ENCODE measurements around the gene USP17L27. TPM values are rescaled to one million over a fixed set of nuclear protein-coding genes. Genes with fewer than 3 reads are reported as not detected.

Gene USP17L27
- polyA plus RNA-seq, 1 of the 3 experiments (the other 2 are of a cell fraction): not detected

Other genes with a start within 250 kb of the USP17L27 start
- not detected in 2 replicates for gene FAM90A26, start 173.7 kb upstream of the USP17L27 start, polyA plus RNA-seq (2012; rRNA removed)
- not detected in 2 replicates for gene USP17L10, start 133.5 kb upstream of the USP17L27 start, polyA plus RNA-seq (2012; rRNA removed)
- gene USP17L11, start 128.7 kb upstream of the USP17L27 start, polyA plus RNA-seq (2012; rRNA removed): not detected in 2 replicates
- gene USP17L12, start 124.0 kb upstream of the USP17L27 start, polyA plus RNA-seq (2012; rRNA removed): not detected in 2 replicates
- gene USP17L13, start 119.3 kb upstream of the USP17L27 start, polyA plus RNA-seq (2012; rRNA removed): not detected in 2 replicates
- not detected in 2 replicates for gene USP17L15, start 109.8 kb upstream of the USP17L27 start, polyA plus RNA-seq (2012; rRNA removed)
- gene USP17L17, start 100.3 kb upstream of the USP17L27 start, polyA plus RNA-seq (2012; rRNA removed): not detected in 2 replicates
- gene USP17L18, start 95.5 kb upstream of the USP17L27 start, polyA plus RNA-seq (2012; rRNA removed): not detected in 2 replicates
- gene USP17L19, start 90.8 kb upstream of the USP17L27 start, polyA plus RNA-seq (2012; rRNA removed): not detected in 2 replicates
- gene USP17L20, start 86.0 kb upstream of the USP17L27 start, polyA plus RNA-seq (2012; rRNA removed): not detected in 2 replicates
- gene USP17L21, start 81.3 kb upstream of the USP17L27 start, polyA plus RNA-seq (2012; rRNA removed): not detected in 2 replicates
- not detected in 2 replicates for gene USP17L22, start 76.5 kb upstream of the USP17L27 start, polyA plus RNA-seq (2012; rRNA removed)
- not detected in 2 replicates for gene USP17L24, start 19.0 kb upstream of the USP17L27 start, polyA plus RNA-seq (2012; rRNA removed)
- gene USP17L25, start 14.2 kb upstream of the USP17L27 start, polyA plus RNA-seq (2012; rRNA removed): not detected in 2 replicates
- not detected in 2 replicates for gene USP17L26, start 9.5 kb upstream of the USP17L27 start, polyA plus RNA-seq (2012; rRNA removed)
- gene USP17L5, start 4.7 kb upstream of the USP17L27 start, polyA plus RNA-seq (2012; rRNA removed): not detected in 2 replicates
- not detected in 2 replicates for gene USP17L28, start 4.7 kb downstream of the USP17L27 start, polyA plus RNA-seq (2012; rRNA removed)
- gene USP17L29, start 9.5 kb downstream of the USP17L27 start, polyA plus RNA-seq (2012; rRNA removed): not detected in 2 replicates
- gene USP17L30, start 19.0 kb downstream of the USP17L27 start, polyA plus RNA-seq (2012; rRNA removed): not detected in 2 replicates
- gene DEFB131A, start 100.3 kb downstream of the USP17L27 start, polyA plus RNA-seq (2012; rRNA removed): not detected in 2 replicates